Upper lobe of right lung (tissue), 1 donor: Measurements from ENCODE around the gene TP53INP2. TPM values are rescaled to one million over a fixed set of nuclear protein-coding genes. Genes with fewer than 3 reads are reported as not detected.

Experiments used
- ATAC-seq: fragments of 200-7000 bp; cut with Tn5 transposase; one replicate; pipeline ENCODE4 v1.9.1; 2020; ENCODE audit warnings: mild to moderate bottlenecking, moderate library complexity
- DNase-seq: peaks from one replicate; pipeline ENCODE4 v3.0.0-alpha.2; 2020
- H3K27ac ChIP-seq: fragments of 200-600 bp; one replicate; pipeline ENCODE4 v1.8.0; 2022
- H3K27me3 ChIP-seq: fragments of 200-600 bp; one replicate; pipeline ENCODE4 v1.8.0; 2022; ENCODE audit warnings: mild to moderate bottlenecking
- H3K36me3 ChIP-seq: fragments of 200-600 bp; one replicate; pipeline ENCODE4 v1.8.0; 2022
- H3K4me1 ChIP-seq: fragments of 200-600 bp; one replicate; pipeline ENCODE4 v1.8.0; 2022
- H3K4me3 ChIP-seq: fragments of 200-600 bp; one replicate; pipeline ENCODE4 v1.8.0; 2022; ENCODE audit warnings: mild to moderate bottlenecking
- H3K9me3 ChIP-seq: fragments of 200-600 bp; one replicate; pipeline ENCODE4 v1.8.0; 2022
- CTCF ChIP-seq: fragments of 200-600 bp; IDR thresholded peaks from one replicate; pipeline ENCODE4 v1.8.0; 2022; ENCODE audit warnings: antibody characterized with exemption
- intact Hi-C: fragments of 100-400 bp; cut with DNase I; formaldehyde crosslinking; loops from one replicate; pipeline ENCODE4 v1.11.0; 2022
- total RNA-seq: library from RNA; stranded (reverse); fragmentation: NEBNext Ultra II Directional; extraction: Animal tissue kit (Norgen Biotek cat#: 25700); gene quantifications from one replicate; pipeline ENCODE4 v1.2.1, GENCODE V29; 2021
- donor health status: DM: no; HTN: yes; CAD: no; lungs with severe emphysema.

The TP53INP2 gene
- total RNA-seq, 1 donor from 2014 or later, result 17.7 TPM

GRCh38 chr20:34753706-34754461 is 49.7 kb downstream of the TP53INP2 start:
- Histone ChIP-seq H3K27me3 (no peaks in the 10 kb centered on the region), H3K4me1 (no peaks in the 10 kb centered on the region), H3K27ac (no peak overlapping the region), H3K4me3 (no peak overlapping the region), H3K36me3 (peaks cover 94% of the 10 kb centered on the region), H3K9me3 (no peaks in the 10 kb centered on the region)
- DNase-seq (no peak), ATAC-seq (no peak)
- intact Hi-C loops, result no loop called here
- no peak for TF ChIP-seq CTCF

GRCh38 chr20:34754611-34755010 is 50.5 kb downstream of the TP53INP2 start:
- H3K27me3 ChIP-seq, result no peaks in the 10 kb centered on the region
- no peak overlapping the region for H3K27ac ChIP-seq
- no peaks in the 10 kb centered on the region for H3K9me3 ChIP-seq
- ATAC-seq (no peak), DNase-seq (no peak)
- no peak overlapping the region for H3K4me3 ChIP-seq
- TF ChIP-seq CTCF, result no peak
- intact Hi-C loops, result no loop called here
- H3K36me3 ChIP-seq, result peaks cover 94% of the 10 kb centered on the region
- no peaks in the 10 kb centered on the region for H3K4me1 ChIP-seq

GRCh38 chr20:34755367-34755766 is 51.2 kb downstream of the TP53INP2 start:
- Histone ChIP-seq H3K4me1 (no peaks in the 10 kb centered on the region), H3K27me3 (no peaks in the 10 kb centered on the region), H3K4me3 (no peak overlapping the region), H3K9me3 (no peaks in the 10 kb centered on the region), H3K27ac (no peak overlapping the region), H3K36me3 (peaks cover 94% of the 10 kb centered on the region)
- no peak for ATAC-seq
- intact Hi-C loops, result no loop called here
- no peak for TF ChIP-seq CTCF
- DNase-seq, result no peak

GRCh38 chr20:34762031-34762555 is 57.9 kb downstream of the TP53INP2 start:
- intact Hi-C loops, result no loop called here
- H3K27me3 ChIP-seq, result no peaks in the 10 kb centered on the region
- peaks cover 88% of the 10 kb centered on the region for H3K36me3 ChIP-seq
- H3K9me3 ChIP-seq, result no peaks in the 10 kb centered on the region
- no peaks in the 10 kb centered on the region for H3K4me1 ChIP-seq
- DNase-seq, result no peak
- H3K4me3 ChIP-seq, result no peak overlapping the region
- no peak for ATAC-seq
- H3K27ac ChIP-seq, result no peak overlapping the region
- no peak for TF ChIP-seq CTCF

Other genes with a start within 250 kb of the TP53INP2 start
- gene DYNLRB1, start 187.9 kb upstream of the TP53INP2 start, total RNA-seq, result 146 TPM
- 45.9 TPM for gene MAP1LC3A, start 145.6 kb upstream of the TP53INP2 start, total RNA-seq
- 13.2 TPM for gene PIGU, start 27.3 kb upstream of the TP53INP2 start, total RNA-seq
- 27.8 TPM for gene NCOA6, start 121.3 kb downstream of the TP53INP2 start, total RNA-seq
- 20.6 TPM for gene GGT7, start 168.5 kb downstream of the TP53INP2 start, total RNA-seq
- gene ACSS2, start 172.3 kb downstream of the TP53INP2 start, total RNA-seq, result 146 TPM